HepG2 (cell line): ENCODE measurements around the gene MPP7. TPM values are rescaled to one million over a fixed set of nuclear protein-coding genes. Genes with fewer than 3 reads are reported as not detected.

Source experiments
- ATAC-seq: fragments of 200-7000 bp; cut with Tn5 transposase; 3 replicates; pipeline ENCODE4 v1.9.1; 2020; ENCODE audit warnings: mild to moderate bottlenecking, moderate library complexity
- BruUV-seq: library from RNA; stranded (reverse); fragments of 400-500 nt; replicated peaks from 2 replicates; lab custom pipeline; 2021; lab: Mats Ljungman, UMichigan
- CTCF ChIA-PET: fragments of 300-600 bp; formaldehyde crosslinking; extraction: SDS; loops from one replicate; lab custom pipeline; 2021; ENCODE audit warnings: low total read pairs, inconsistent platforms, low intra/inter-chr PET ratio; lab: Yijun Ruan, JAX
- POLR2A ChIA-PET: fragments of 350-600 bp; sonication (Branson Sonifier 250); formaldehyde crosslinking; loops from one replicate; lab custom pipeline; 2020; ENCODE audit warnings: antibody characterized with exemption, inconsistent platforms; lab: Yijun Ruan, JAX
- DNase-seq: peaks from one replicate; pipeline ENCODE4 v3.0.0-alpha.2; 2015; ENCODE audit warnings: low spot score
- FAIRE-seq: peaks from 3 replicates; lab custom pipeline; 2011; peaks lifted over from hg19 to GRCh38; lab: Jason Lieb, UNC
- H2AFZ ChIP-seq: one replicate; pipeline ENCODE4 v1.6.1; 2011; ENCODE audit warnings: low read length, inconsistent platforms
- H3K27ac ChIP-seq: fragments of 300-600 bp; 3 replicates; pipeline ENCODE4 v1.8.0; 2011; ENCODE audit warnings: mixed run types, mild to moderate bottlenecking, mixed read lengths, low read length, inconsistent platforms; ENCODE audit not compliant: insufficient read depth; ENCODE audit errors: extremely low read length
- H3K27me3 ChIP-seq, 2 experiments: fragments of 200-600 bp in 1 of 2; 2 replicates in 1 of 2; 3 replicates in 1 of 2; pipeline versions ENCODE4 v1.6.0 to v1.8.0; 2011; ENCODE audit warnings: low read length in 2 of 2, mild to moderate bottlenecking in 2 of 2, moderate library complexity in 2 of 2, inconsistent platforms in 1 of 2; ENCODE audit not compliant: insufficient read depth in 2 of 2, control insufficient read depth in 1 of 2
- H3K36me3 ChIP-seq, 2 experiments: fragments of 200-600 bp in 1 of 2; replicated peaks in 1 of 2; 2 replicates in 1 of 2; 3 replicates in 1 of 2; pipeline versions ENCODE4 v1.5.1 to v1.8.0; 2011; ENCODE audit warnings: low read length in 2 of 2, inconsistent platforms in 1 of 2; ENCODE audit not compliant: insufficient read depth in 2 of 2, control insufficient read depth in 1 of 2
- H3K4me1 ChIP-seq: 2 replicates; pipeline ENCODE4 v1.5.1; 2012; ENCODE audit warnings: low read length, inconsistent platforms; ENCODE audit not compliant: insufficient read depth
- H3K4me2 ChIP-seq: 2 replicates; pipeline ENCODE4 v1.6.0; 2011; ENCODE audit warnings: low read depth, low read length, inconsistent platforms
- H3K4me3 ChIP-seq, 3 experiments: fragments of 200-600 bp in 1 of 3; sonication (generic), shearing (Covaris generic) in 1 of 3; replicated peaks in 1 of 3; 2 replicates each; pipeline ENCODE4 v1.5.1; 2011 to 2016; ENCODE audit warnings: low read length in 3 of 3, inconsistent platforms in 2 of 3, low read depth in 2 of 3, mild to moderate bottlenecking in 2 of 3, control low read depth in 1 of 3, mixed read lengths in 1 of 3; ENCODE audit not compliant: insufficient read depth in 1 of 3
- H3K79me2 ChIP-seq: one replicate; pipeline ENCODE4 v1.6.1; 2011; ENCODE audit warnings: low read length, inconsistent platforms; ENCODE audit not compliant: insufficient read depth
- H3K9ac ChIP-seq: 2 replicates; pipeline ENCODE4 v1.6.0; 2011; ENCODE audit warnings: mild to moderate bottlenecking, low read depth, low read length, inconsistent platforms; ENCODE audit not compliant: insufficient read depth
- H3K9me3 ChIP-seq: 2 replicates; pipeline ENCODE4 v1.5.1; 2012; ENCODE audit warnings: mild to moderate bottlenecking, low read length
- H4K20me1 ChIP-seq: 2 replicates; pipeline ENCODE4 v1.6.0; 2011; ENCODE audit warnings: inconsistent platforms, mild to moderate bottlenecking, low read length, moderate library complexity; ENCODE audit not compliant: insufficient read depth
- BHLHE40 ChIP-seq: IDR thresholded peaks from 2 replicates; pipeline ENCODE4 v1.6.1; 2011; ENCODE audit warnings: low read length, improper control_type of control experiment
- FOXK2 ChIP-seq: fragments of 450-650 bp; IDR thresholded peaks from 2 replicates; pipeline ENCODE4 v1.6.1; 2016
- IRF1 ChIP-seq: sonication (generic); formaldehyde crosslinking; IDR thresholded peaks from 2 replicates; pipeline ENCODE4 v1.4.0; 2020; ENCODE audit warnings: low read depth, mild to moderate bottlenecking, missing genetic modification reagents
- LCORL ChIP-seq, 2 experiments: fragments of 450-650 bp in 1 of 2; sonication (generic) in 1 of 2; formaldehyde crosslinking in 1 of 2; IDR thresholded peaks; 2 replicates each; pipeline versions ENCODE4 v1.5.0 to v1.6.1; 2017 to 2020; ENCODE audit warnings: antibody characterized with exemption in 1 of 2, missing genetic modification reagents in 1 of 2
- TEAD2 ChIP-seq: sonication (generic); formaldehyde crosslinking; IDR thresholded peaks from 2 replicates; pipeline ENCODE4 v1.9.0; 2021; ENCODE audit warnings: missing genetic modification reagents
- ZFP82 ChIP-seq: sonication (generic); formaldehyde crosslinking; IDR thresholded peaks from 2 replicates; pipeline ENCODE4 v1.5.1; 2020; ENCODE audit warnings: mild to moderate bottlenecking, missing genetic modification reagents, borderline replicate concordance
- ZNF615 ChIP-seq: sonication (generic); formaldehyde crosslinking; IDR thresholded peaks from 2 replicates; pipeline ENCODE4 v1.5.0; 2020; ENCODE audit warnings: mild to moderate bottlenecking, missing genetic modification reagents, borderline replicate concordance
- WGBS: methylation state at CpG from one replicate; pipeline ENCODE4 v1.1.6; 2017; ENCODE audit warnings: low lambda C conversion rate; 5-methylcytosine and 5-hydroxymethylcytosine counted together
- in situ Hi-C: cut with HindIII; loops from 2 replicates; pipeline ENCODE4 v1.10.0; 2017; ENCODE audit warnings: low pct_unique_long_range_greater_than_20kb; ENCODE audit not compliant: extremely low pct_ligation_motif_present
- intact Hi-C: fragments of 100-400 bp; cut with micrococcal nuclease; formaldehyde crosslinking; loops from one replicate; pipeline ENCODE4 v1.10.0; 2022; ENCODE audit not compliant: unreplicated experiment
- polyA plus RNA-seq, 8 experiments: library from polyadenylated mRNA; depleted of rRNA in 3 of 8; stranded (reverse) in 7 of 8; unstranded in 1 of 8; fragments of >200 nt; fragmentation: Illumina TruSeq in 4 of 8; extraction: Trizol in 4 of 8; gene quantifications; 2 replicates each; pipeline versions ENCODE4 v1.2.1 to v1.2.3, GENCODE V29; 2011 to 2016; ENCODE audit warnings: low read depth in 4 of 8, missing spikeins in 1 of 8, mixed read lengths in 1 of 8; ENCODE audit not compliant: insufficient read depth in 1 of 8
- total RNA-seq, 5 experiments: library from RNA; depleted of rRNA; stranded (reverse); fragments of >200 nt; fragmentation: Illumina TruSeq; extraction: Trizol; gene quantifications; 2 replicates each; pipeline ENCODE4 v1.2.3, GENCODE V29; 2016; ENCODE audit warnings: low read depth in 1 of 5
- TF ChIP-seq, protein P1 (sequence below): sonication (generic); formaldehyde crosslinking; IDR thresholded peaks from 2 replicates; pipeline ENCODE4 v1.5.0; 2020; ENCODE audit warnings: missing genetic modification reagents

MPP7 gene
- total and polyA plus RNA-seq, 2 of the 13 experiments (the other 11 are each of a cell fraction or from before 2014, with no cell fraction given), result 6.8 to 16.4 TPM

DNA sequence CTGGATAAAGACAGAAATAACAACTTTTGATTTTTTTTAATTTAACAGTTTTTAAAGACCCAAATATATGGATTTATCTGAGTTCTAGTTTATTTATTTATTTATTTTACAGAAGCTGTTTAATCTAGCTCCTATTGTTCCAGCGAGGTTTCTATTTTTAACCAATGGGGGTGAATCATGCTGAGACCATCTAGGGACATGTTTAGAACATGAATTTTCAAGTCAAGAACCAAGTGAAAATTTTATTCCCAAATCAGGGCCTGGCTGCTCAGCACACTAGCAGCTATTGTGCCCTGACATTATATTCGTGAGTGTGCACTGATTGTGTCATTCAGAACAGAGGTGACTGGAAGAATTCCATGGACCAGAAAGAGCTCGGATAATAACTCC, 24.6 kb upstream of the MPP7 start:
- DNase-seq (no peak), FAIRE-seq (no peak), ATAC-seq (no peak)
- H3K4me2 ChIP-seq, result no peak overlapping the region
- intact Hi-C loops, result no loop called here
- no peaks in the 10 kb centered on the region for H3K9me3 ChIP-seq
- no peak for TF ChIP-seq TEAD2 (CRISPR knock-in tag)
- TF ChIP-seq ZFP82 (CRISPR knock-in tag), result no peak
- TF ChIP-seq LCORL (IDR thresholded peaks at IDR 0.05), result no peak
- no peak for TF ChIP-seq LCORL (CRISPR knock-in tag; IDR thresholded peaks at IDR 0.05)
- TF ChIP-seq ZNF615 (CRISPR knock-in tag), result no peak
- TF ChIP-seq BHLHE40, result no peak
- no peak for TF ChIP-seq IRF1
- no peak for TF ChIP-seq FOXK2
- TF ChIP-seq, protein P1, sequence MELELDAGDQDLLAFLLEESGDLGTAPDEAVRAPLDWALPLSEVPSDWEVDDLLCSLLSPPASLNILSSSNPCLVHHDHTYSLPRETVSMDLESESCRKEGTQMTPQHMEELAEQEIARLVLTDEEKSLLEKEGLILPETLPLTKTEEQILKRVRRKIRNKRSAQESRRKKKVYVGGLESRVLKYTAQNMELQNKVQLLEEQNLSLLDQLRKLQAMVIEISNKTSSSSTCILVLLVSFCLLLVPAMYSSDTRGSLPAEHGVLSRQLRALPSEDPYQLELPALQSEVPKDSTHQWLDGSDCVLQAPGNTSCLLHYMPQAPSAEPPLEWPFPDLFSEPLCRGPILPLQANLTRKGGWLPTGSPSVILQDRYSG, result no peak
- H3K27ac ChIP-seq, result no peak overlapping the region
- 52% methylated on average over 3 of the region's 3 CpGs for WGBS
- no peaks in the 10 kb centered on the region for H3K79me2 ChIP-seq
- BruUV-seq, result no TSS peak
- peaks cover 15% of the 10 kb centered on the region for H3K4me1 ChIP-seq
- no peak overlapping the region for H2AFZ ChIP-seq
- no peaks in the 10 kb centered on the region for H4K20me1 ChIP-seq
- ChIA-PET POLR2A (interaction anchor here (1.3 kb wide), 1 partner anchor 24 kb away, joined by 3 read pairs; the partner anchor contains the start of gene MPP7), CTCF (no interaction called here)
- H3K36me3 ChIP-seq, result no peaks in the 10 kb centered on the region
- H3K9ac ChIP-seq, result no peak overlapping the region
- no peak overlapping the region for H3K4me3 ChIP-seq
- no peaks in the 10 kb centered on the region for H3K27me3 ChIP-seq
- in situ Hi-C loops, result no loop called here
